Neuron (in vitro differentiated cells): Measurements from ENCODE around the gene FCRL1.

Experiments
- H2AFZ ChIP-seq: one replicate; pipeline ENCODE4 v1.6.1; 2013; ENCODE audit warnings: low read depth, mild to moderate bottlenecking, inconsistent platforms, low read length, moderate library complexity
- H3K27me3 ChIP-seq: one replicate; pipeline ENCODE4 v1.6.1; 2013; ENCODE audit warnings: low read length; ENCODE audit not compliant: insufficient read depth
- H3K36me3 ChIP-seq: one replicate; pipeline ENCODE4 v1.6.1; 2013; ENCODE audit warnings: low read length; ENCODE audit not compliant: insufficient read depth
- H3K4me1 ChIP-seq: one replicate; pipeline ENCODE4 v1.6.1; 2013; ENCODE audit warnings: low read length; ENCODE audit not compliant: insufficient read depth
- H3K4me3 ChIP-seq: 2 replicates; pipeline ENCODE4 v1.5.1; 2013; ENCODE audit warnings: mild to moderate bottlenecking, low read length, moderate library complexity
- H3K9me3 ChIP-seq: one replicate; pipeline ENCODE4 v1.6.1; 2013; ENCODE audit warnings: low read length

Gene FCRL1, protein sequence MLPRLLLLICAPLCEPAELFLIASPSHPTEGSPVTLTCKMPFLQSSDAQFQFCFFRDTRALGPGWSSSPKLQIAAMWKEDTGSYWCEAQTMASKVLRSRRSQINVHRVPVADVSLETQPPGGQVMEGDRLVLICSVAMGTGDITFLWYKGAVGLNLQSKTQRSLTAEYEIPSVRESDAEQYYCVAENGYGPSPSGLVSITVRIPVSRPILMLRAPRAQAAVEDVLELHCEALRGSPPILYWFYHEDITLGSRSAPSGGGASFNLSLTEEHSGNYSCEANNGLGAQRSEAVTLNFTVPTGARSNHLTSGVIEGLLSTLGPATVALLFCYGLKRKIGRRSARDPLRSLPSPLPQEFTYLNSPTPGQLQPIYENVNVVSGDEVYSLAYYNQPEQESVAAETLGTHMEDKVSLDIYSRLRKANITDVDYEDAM

DNA sequence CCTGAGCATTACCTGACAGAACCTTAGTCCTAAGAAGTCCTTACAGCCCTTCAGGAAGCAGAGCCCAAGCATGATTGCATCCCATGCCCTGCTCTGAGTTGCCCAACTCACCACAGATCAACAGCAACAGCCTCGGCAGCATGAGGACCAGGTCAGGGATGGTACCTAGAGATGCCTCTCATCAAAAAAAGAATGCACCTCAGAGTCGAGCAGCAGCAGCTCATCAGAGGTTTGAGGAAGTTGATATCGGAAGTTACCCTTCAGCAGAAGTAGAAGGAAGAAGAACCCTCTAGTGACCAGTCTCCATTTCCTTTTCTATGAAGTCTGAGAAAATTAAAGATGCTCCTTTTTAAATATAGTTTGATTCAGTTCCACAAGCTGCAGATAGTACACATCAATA is at the start of gene FCRL1:
Gene FCRL1, minus strand, starts transcription at position 225 of the 400 bp plus-strand sequence. Its CDS starts 83 bp downstream, at position 142.
- Histone ChIP-seq H3K4me1 (no peaks in the 10 kb centered on the region), H3K9me3 (no peaks in the 10 kb centered on the region), H3K36me3 (no peaks in the 10 kb centered on the region), H3K27me3 (no peaks in the 10 kb centered on the region), H2AFZ (no peak within 1 kb of the TSS), H3K4me3 (no peak within 1 kb of the TSS)

DNA sequence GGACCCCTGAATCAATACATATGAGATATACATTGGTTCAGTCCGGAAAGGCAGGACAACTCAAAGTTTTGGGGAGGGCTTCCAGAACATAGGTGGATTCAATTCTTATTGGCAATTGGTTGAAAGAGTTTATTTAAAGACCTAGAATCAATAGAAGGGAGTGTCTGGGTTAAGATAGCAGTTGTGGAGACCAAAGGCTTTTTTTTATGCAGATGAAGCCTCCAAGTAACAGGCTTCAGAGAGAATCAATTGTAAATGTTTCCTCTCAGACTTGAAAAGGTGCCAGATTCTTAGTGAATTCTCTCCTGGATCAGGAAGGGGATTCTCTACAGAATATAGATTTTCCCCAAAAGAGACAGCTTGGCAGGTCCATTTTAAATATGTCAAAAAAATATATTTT is 48.7 kb upstream of the FCRL1 start:
- Histone ChIP-seq H3K9me3 (no peaks in the 10 kb centered on the region), H3K4me3 (no peak overlapping the region), H3K36me3 (no peaks in the 10 kb centered on the region), H3K4me1 (no peaks in the 10 kb centered on the region), H3K27me3 (no peaks in the 10 kb centered on the region), H2AFZ (no peak overlapping the region)

DNA sequence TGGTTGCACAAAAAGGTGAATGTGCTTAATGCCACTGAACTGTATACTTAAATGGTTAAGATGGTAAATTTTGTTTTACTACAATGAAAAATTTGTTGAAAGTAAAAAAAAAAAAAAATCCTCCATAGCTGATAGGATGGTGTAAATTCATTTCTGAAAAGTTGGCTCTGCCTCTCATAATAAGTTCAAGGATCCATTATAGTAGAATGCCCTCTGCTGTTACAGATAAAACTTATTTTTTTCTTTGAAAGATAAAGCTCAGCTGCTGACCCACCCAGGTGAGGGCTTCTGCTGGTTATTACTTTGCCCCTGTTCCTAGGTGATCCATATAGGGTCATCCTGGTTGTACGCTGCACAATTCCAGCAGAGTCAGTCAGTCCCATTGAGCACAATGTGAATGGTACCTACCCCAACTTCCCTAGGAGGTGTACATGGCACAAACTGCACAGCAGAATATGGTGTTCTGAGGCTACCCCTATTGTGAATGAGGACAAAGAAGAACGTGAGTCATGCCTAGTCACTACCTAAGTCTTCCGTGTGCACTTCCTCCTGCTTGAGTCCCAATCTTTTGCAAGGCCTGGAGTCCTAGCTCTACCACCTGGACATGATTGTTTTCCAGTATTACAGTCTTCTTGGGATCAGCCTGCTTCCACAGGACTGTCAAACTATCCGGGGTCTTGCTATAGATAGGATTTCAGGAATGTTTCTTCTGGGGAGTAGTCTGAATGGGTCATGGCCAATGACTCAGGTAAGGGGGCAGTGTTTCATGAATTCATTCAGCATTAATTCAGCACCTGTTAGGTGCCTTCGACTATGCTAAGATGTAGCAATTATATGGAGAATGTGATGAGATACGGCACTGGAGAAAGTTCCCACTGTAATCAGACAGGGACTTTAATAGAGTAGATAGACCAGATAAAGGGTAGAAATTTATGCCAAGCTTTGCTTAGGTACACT is 42.5 kb upstream of the FCRL1 start:
- Histone ChIP-seq H3K36me3 (no peaks in the 10 kb centered on the region), H3K9me3 (no peaks in the 10 kb centered on the region), H3K27me3 (no peaks in the 10 kb centered on the region), H3K4me1 (no peaks in the 10 kb centered on the region), H2AFZ (no peak overlapping the region), H3K4me3 (no peak overlapping the region)

DNA sequence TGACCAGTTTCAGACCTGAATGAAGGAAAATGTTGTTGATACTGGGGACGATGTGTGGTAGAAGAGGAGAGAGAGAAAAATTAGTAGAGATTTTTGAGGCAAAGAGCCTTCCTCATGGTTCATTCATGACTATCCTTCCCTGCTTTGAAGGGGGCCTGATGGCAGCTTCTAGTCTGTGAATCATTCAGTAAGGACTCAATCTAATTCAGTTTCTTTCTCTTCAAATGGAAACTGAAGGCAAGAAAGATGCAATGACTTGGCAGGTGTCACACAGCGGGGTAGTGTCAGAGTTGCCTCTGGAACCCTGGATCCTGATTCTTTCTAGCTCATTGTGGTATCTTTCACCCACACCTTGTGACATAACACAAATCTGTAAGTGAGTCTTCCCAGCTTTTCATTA is 36.6 kb upstream of the FCRL1 start:
- no peak overlapping the region for H2AFZ ChIP-seq
- H3K36me3 ChIP-seq, result no peaks in the 10 kb centered on the region
- H3K4me1 ChIP-seq, result no peaks in the 10 kb centered on the region
- no peaks in the 10 kb centered on the region for H3K27me3 ChIP-seq
- no peak overlapping the region for H3K4me3 ChIP-seq
- H3K9me3 ChIP-seq, result no peaks in the 10 kb centered on the region

DNA sequence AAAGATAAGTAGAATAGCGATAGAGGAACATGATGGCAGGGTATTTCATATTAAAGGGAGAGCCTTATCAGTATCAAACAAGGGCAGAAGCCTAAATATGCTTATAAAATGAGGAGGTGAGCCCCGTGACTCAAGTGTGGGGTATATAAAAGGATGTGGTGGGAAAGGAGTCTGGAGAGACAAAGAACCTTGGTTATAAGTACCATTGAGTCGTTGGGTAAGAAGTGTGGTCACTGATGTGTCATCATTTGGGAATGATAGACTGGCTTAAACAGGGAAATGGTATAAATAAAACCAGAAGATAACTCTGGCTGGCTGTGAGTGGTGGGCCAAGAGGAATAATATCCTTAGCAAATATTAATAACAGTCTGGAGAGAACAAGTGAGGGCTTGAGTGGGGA is 32.6 kb upstream of the FCRL1 start:
- H3K27me3 ChIP-seq, result no peaks in the 10 kb centered on the region

GRCh38 chr1:157849229-157849875 is 29.4 kb upstream of the FCRL1 start:
- no peak overlapping the region for H2AFZ ChIP-seq
- no peaks in the 10 kb centered on the region for H3K27me3 ChIP-seq
- no peaks in the 10 kb centered on the region for H3K36me3 ChIP-seq
- no peaks in the 10 kb centered on the region for H3K4me1 ChIP-seq
- H3K4me3 ChIP-seq, result no peak overlapping the region
- H3K9me3 ChIP-seq, result no peaks in the 10 kb centered on the region

More for the DNA sequence above, 32.6 kb upstream of the FCRL1 start:
- no peaks in the 10 kb centered on the region for H3K36me3 ChIP-seq
- no peak overlapping the region for H2AFZ ChIP-seq
- no peaks in the 10 kb centered on the region for H3K4me1 ChIP-seq
- H3K4me3 ChIP-seq, result no peak overlapping the region
- no peaks in the 10 kb centered on the region for H3K9me3 ChIP-seq

DNA sequence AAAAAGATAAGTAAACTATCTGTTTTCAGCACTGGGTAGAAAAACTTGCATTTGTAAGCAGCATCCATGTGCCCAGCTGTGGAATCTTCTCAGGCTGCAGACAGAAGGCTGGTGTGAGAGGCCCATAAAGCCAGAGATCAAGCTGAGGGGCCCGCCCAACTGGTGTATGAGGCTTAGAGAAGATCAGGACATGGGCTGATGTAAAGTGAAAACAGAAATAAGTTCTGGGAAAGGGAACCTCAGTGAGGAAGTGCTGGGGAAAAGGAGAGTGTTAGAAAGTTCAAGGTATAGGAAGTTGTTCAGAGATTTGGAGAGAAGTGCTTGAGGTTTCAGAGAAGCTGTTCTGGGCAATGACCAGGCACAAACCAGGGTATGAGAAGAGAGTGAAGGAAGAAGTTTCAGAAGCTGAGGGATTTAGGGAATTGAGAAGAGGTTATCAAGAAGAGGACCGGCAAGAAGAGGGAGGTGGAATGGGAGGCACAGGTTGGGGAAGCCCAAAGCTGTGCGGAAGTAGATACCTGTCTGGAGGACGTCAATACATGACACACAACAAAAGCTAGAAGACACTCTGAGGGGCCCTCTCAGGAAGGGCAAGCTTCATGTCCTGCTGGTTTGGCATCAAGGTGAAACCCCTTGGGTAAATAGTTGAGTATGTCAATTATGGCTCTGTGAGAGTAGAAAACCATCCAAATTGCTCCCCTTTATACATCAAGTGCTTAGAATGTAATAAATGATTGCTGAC is 24.3 kb upstream of the FCRL1 start:
- Histone ChIP-seq H2AFZ (no peak overlapping the region), H3K4me3 (no peak overlapping the region), H3K9me3 (no peaks in the 10 kb centered on the region), H3K4me1 (no peaks in the 10 kb centered on the region), H3K27me3 (no peaks in the 10 kb centered on the region), H3K36me3 (no peaks in the 10 kb centered on the region)

DNA sequence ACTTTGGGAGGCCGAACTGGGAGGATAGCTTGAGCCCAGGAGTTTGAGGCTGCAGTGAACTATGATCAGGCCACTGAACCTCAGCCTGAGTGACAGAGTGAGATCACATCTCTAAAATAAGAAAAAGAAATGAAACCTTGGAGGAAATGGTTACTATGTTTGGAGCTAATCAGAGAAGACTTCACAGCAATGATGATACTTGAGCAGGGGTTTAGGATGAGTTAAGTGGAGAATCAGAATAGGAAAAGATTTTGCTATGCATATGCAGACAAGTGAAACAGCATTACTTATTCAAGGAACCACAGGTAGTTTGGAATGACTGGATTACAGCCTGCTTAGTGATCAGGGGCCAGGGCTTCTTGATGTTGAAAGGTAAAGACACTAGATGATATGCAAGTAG is 23.0 kb upstream of the FCRL1 start:
- Histone ChIP-seq H3K36me3 (no peaks in the 10 kb centered on the region), H3K4me1 (no peaks in the 10 kb centered on the region), H3K4me3 (no peak overlapping the region), H3K9me3 (no peaks in the 10 kb centered on the region), H2AFZ (no peak overlapping the region), H3K27me3 (no peaks in the 10 kb centered on the region)

DNA sequence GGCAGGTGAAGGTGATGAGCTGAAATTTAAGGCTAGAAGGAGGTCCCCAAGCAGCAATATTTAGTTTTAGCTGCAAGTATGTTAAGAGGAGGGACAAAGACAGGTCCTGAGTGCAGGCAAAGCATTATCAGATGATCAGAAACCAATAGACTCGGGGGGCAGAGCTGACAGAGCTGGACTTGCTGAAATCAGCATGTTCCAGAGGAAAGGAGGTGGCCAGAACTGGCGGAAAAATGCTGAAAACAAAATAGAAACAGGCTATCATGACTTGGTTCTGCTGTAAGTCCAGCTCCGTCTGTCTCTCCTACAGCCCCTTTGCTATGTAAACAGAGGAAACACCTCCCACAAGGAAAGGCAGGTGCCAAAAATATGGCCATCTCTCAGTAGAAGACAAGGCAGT is 21.8 kb upstream of the FCRL1 start, which contains the start of gene CD5L:
Gene CD5L, minus strand, starts transcription at position 101 of the 400 bp plus-strand sequence. CDS start 107 bp downstream, outside the sequence.
- Histone ChIP-seq H3K27me3 (no peaks in the 10 kb centered on the region), H2AFZ (no peak within 1 kb of the TSS), H3K36me3 (no peaks in the 10 kb centered on the region)

DNA sequence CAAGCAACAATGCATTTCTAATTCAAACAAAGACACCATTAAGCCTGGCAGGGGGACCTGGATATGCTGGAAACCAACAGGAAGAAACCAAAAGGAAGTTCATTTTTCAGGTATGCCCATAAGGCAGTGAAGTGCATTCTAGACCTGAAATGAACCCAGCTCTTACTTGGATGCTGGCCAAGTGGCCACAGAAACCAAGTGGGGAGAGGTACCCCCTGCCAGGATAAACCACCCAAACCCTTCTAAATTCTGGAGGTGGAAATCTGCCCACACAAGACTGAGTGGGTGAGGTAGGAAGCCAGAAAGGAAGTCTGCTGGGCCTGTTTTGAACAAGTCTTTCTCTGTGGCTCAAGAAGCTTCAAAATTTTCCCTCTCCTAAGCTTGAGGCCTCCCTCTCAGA is 19.0 kb upstream of the FCRL1 start:
- Histone ChIP-seq H3K36me3 (no peaks in the 10 kb centered on the region), H3K4me3 (no peak overlapping the region)

More for the DNA sequence above, 21.8 kb upstream of the FCRL1 start, which contains the start of gene CD5L:
- Histone ChIP-seq H3K4me1 (no peaks in the 10 kb centered on the region), H3K9me3 (no peaks in the 10 kb centered on the region), H3K4me3 (no peak within 1 kb of the TSS)

DNA sequence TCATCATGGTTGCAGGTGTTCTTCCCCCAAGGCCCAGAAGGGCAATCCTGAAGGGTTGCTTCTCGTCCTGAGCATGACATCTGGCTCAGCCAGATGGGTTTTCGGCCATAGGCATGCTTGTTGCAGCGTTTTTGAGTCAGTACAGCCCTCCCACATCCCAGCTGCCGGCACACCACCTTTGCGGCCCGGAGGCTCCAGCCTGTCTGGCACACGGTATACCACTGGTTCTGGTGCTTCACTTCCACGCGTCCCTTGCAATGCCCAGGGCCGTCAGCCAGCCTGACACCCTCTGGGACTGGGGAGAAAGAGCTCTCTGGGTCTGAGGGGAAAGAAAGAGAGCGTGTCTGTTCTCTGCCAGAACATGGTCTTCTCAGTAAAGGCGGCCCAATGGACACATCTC is 14.5 kb upstream of the FCRL1 start:
- H3K27me3 ChIP-seq, result peaks cover 4% of the 10 kb centered on the region
- H3K4me1 ChIP-seq, result no peaks in the 10 kb centered on the region
- H3K4me3 ChIP-seq, result no peak overlapping the region
- H3K9me3 ChIP-seq, result no peaks in the 10 kb centered on the region
- H3K36me3 ChIP-seq, result no peaks in the 10 kb centered on the region
- H2AFZ ChIP-seq, result no peak overlapping the region

More for the DNA sequence above, 19.0 kb upstream of the FCRL1 start:
- Histone ChIP-seq H3K4me1 (no peaks in the 10 kb centered on the region), H3K27me3 (no peaks in the 10 kb centered on the region), H2AFZ (no peak overlapping the region), H3K9me3 (no peaks in the 10 kb centered on the region)

DNA sequence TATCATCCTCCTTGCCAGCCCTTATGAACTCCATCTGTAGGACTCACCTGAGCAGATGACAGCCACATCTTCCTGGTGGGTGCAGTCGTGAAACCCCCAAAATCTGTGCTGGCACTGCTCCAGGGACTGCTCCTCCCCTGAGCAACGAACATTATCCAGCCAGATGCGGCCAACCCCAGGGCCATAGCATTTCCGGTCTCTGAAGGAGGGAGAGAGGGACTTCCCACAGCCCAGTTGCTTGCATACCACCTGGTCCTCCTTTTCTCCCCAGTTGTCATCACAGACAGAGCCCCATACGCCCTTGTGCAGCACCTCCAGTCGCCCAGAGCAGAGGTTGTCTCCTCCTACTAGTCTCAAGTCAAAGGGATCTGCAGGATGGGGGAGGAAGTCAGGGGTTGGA is 13.2 kb upstream of the FCRL1 start:
- Histone ChIP-seq H3K9me3 (no peaks in the 10 kb centered on the region), H3K27me3 (peaks cover 4% of the 10 kb centered on the region), H3K36me3 (no peaks in the 10 kb centered on the region), H3K4me3 (no peak overlapping the region), H2AFZ (no peak overlapping the region), H3K4me1 (no peaks in the 10 kb centered on the region)
